Peyer's patch (tissue), 4 donors: ENCODE results near the gene CHAF1A.

ENCODE experiments used
- POLR2A ChIP-seq, 2 donors: fragments of 450-650 bp; IDR thresholded peaks; one replicate each; pipeline ENCODE4 v1.5.1; 2017; ENCODE audit warnings: antibody characterized with exemption in 2 of 2, mild to moderate bottlenecking in 2 of 2, moderate library complexity in 2 of 2
- TF ChIP-seq, protein P1 (sequence below), 6 experiments: fragments of 450-650 bp in 4 of 6; fragments of 200-600 bp in 2 of 6; sonication (generic) in 1 of 6; IDR thresholded peaks; one replicate each; pipeline ENCODE4 v1.5.1; 2017 to 2019; ENCODE audit warnings: antibody characterized with exemption in 6 of 6, mild to moderate bottlenecking in 3 of 6, moderate library complexity in 1 of 6

DNA sequence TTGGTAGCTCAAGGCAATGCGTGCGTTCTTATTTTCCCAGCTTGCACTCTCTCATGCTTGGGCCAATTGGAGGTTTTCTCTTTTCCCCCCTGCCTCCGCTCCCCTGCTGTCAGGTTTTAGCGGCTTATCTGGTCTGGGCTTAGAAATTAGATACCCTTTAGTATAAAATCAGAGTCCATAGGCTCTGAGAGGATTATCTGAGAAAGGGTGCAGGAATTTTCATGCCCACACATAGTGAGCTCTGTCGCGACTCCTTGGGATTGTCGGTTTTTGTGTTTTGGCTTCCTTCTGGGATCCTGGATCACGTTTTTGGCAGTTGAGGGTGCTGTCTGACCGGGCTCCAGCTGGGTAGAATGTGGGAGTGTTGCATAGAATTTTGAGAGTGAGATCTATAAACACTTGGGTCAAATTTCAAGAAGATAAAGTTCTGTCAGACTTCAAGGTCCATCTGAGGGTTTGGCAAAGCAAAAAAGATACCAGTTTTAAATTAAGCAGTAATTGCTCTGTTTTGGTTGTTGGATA lies 12.4 kb downstream of the CHAF1A start:
- TF ChIP-seq, protein P1, sequence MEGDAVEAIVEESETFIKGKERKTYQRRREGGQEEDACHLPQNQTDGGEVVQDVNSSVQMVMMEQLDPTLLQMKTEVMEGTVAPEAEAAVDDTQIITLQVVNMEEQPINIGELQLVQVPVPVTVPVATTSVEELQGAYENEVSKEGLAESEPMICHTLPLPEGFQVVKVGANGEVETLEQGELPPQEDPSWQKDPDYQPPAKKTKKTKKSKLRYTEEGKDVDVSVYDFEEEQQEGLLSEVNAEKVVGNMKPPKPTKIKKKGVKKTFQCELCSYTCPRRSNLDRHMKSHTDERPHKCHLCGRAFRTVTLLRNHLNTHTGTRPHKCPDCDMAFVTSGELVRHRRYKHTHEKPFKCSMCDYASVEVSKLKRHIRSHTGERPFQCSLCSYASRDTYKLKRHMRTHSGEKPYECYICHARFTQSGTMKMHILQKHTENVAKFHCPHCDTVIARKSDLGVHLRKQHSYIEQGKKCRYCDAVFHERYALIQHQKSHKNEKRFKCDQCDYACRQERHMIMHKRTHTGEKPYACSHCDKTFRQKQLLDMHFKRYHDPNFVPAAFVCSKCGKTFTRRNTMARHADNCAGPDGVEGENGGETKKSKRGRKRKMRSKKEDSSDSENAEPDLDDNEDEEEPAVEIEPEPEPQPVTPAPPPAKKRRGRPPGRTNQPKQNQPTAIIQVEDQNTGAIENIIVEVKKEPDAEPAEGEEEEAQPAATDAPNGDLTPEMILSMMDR (IDR thresholded peaks at IDR 0.05): no peak
- no peak for TF ChIP-seq POLR2A (IDR thresholded peaks at IDR 0.05)
